ENCODE data around the gene SLC16A5.
"Not testable (repeated sequence)": the region's sequence is repeated elsewhere in the genome, so short reads cannot be mapped to it uniquely, and the experiment has no call there.

The SLC16A5 gene

GRCh38 chr17:75064867-75065561, 22.7 kb upstream of the SLC16A5 start:
- DNase-seq = no peak

GRCh38 chr17:75065562-75066151, 22.1 kb upstream of the SLC16A5 start:
- DNase-seq = no peak

- no peak for DNase-seq
Measured at GRCh38 chr17:75067856-75068255, 19.9 kb upstream of the SLC16A5 start.

- no peak for DNase-seq
Measured at GRCh38 chr17:75068750-75069149, 19.0 kb upstream of the SLC16A5 start.

- DNase-seq = peak in 1 of 2 experiments; percentile 24
Measured at GRCh38 chr17:75069783-75070182, 18.0 kb upstream of the SLC16A5 start.

GRCh38 chr17:75071478-75072271, 16.1 kb upstream of the SLC16A5 start:
- not testable (repeated sequence) for DNase-seq

- not testable (repeated sequence) for DNase-seq
Measured at GRCh38 chr17:75072909-75073308, 14.8 kb upstream of the SLC16A5 start.

GRCh38 chr17:75073618-75074047, 14.1 kb upstream of the SLC16A5 start:
- DNase-seq = no peak

- DNase-seq = no peak
Measured at GRCh38 chr17:75074532-75074931, 13.2 kb upstream of the SLC16A5 start.

GRCh38 chr17:75075597-75076336, 12.0 kb upstream of the SLC16A5 start:
- DNase-seq = no peak

GRCh38 chr17:75077072-75077495, 10.7 kb upstream of the SLC16A5 start:
- no peak for DNase-seq

- no peak for DNase-seq
Measured at GRCh38 chr17:75077496-75078283, 10.1 kb upstream of the SLC16A5 start.

GRCh38 chr17:75078284-75079022, 9.3 kb upstream of the SLC16A5 start:
- DNase-seq = no peak

GRCh38 chr17:75079023-75079373, 8.8 kb upstream of the SLC16A5 start:
- no peak for DNase-seq

- DNase-seq = no peak
Measured at GRCh38 chr17:75081611-75082540, 5.9 kb upstream of the SLC16A5 start.

GRCh38 chr17:75082683-75083082, 5.1 kb upstream of the SLC16A5 start:
- no peak for DNase-seq

- DNase-seq = no peak
Measured at GRCh38 chr17:75084039-75084660, 3.6 kb upstream of the SLC16A5 start.

GRCh38 chr17:75086496-75087181, 1.1 kb upstream of the SLC16A5 start:
- no peak for DNase-seq

- no peak for DNase-seq
Measured at GRCh38 chr17:75087182-75087557, 584 bp upstream of the SLC16A5 start.
